Left ventricle myocardium superior (tissue), 1 donor: ENCODE results near the gene ARHGAP15. TPM values are rescaled to one million over a fixed set of nuclear protein-coding genes. Genes with fewer than 3 reads are reported as not detected.

Experiments used
- ATAC-seq: fragments of 200-7000 bp; cut with Tn5 transposase; one replicate; pipeline ENCODE4 v1.9.1; 2020; ENCODE audit warnings: mild to moderate bottlenecking, moderate library complexity
- DNase-seq: peaks from one replicate; pipeline ENCODE4 v3.0.0-alpha.2; 2020
- intact Hi-C: fragments of 100-400 bp; cut with micrococcal nuclease; formaldehyde crosslinking; loops from one replicate; pipeline ENCODE4 v1.11.0; 2022
- total RNA-seq: library from RNA; stranded (reverse); fragmentation: NEBNext Ultra II Directional; extraction: Animal tissue kit (Norgen Biotek cat#: 25700); gene quantifications from one replicate; pipeline ENCODE4 v1.2.1, GENCODE V29; 2021
- donor health status: DM: no; HTN: yes; CAD: no; lungs with severe emphysema.

Gene ARHGAP15
- total RNA-seq, 1 donor from 2014 or later, result 4.2 TPM

GRCh38 chr2:143730953-143731260 lies 601.7 kb downstream of the ARHGAP15 start:
- ATAC-seq (no peak), DNase-seq (no peak)
- intact Hi-C loops, result no loop called here

GRCh38 chr2:143732076-143732475 lies 602.9 kb downstream of the ARHGAP15 start:
- no peak for ATAC-seq
- intact Hi-C loops, result no loop called here

GRCh38 chr2:143732871-143733270 lies 603.7 kb downstream of the ARHGAP15 start:
- ATAC-seq (no peak), DNase-seq (no peak)
- intact Hi-C loops, result no loop called here

More at GRCh38 chr2:143732076-143732475, 602.9 kb downstream of the ARHGAP15 start:
- DNase-seq, result no peak

- ATAC-seq (no peak), DNase-seq (no peak)
- intact Hi-C loops, result no loop called here
Measured at GRCh38 chr2:143734507-143734906, 605.3 kb downstream of the ARHGAP15 start.

DNA sequence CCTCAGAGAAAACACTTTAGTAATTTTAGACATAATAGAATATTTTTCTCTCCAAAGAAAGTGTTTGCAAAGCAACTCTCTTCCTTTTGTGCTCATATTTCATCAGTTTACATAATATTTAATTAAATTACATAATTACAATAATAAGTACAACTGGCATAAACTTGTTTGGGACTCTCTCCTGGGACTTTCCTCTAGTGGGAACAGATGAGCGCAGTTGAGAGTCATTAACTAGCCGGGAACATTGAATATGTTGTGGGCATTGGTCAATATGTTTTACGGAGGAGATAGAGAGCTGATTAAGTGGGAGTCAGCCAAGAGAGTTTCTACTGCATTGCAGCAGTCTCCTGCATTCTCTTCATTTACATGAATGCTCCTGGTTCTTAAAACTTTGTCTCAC lies 607.7 kb downstream of the ARHGAP15 start:
- DNase-seq (no peak), ATAC-seq (no peak)
- intact Hi-C loops, result no loop called here

DNA sequence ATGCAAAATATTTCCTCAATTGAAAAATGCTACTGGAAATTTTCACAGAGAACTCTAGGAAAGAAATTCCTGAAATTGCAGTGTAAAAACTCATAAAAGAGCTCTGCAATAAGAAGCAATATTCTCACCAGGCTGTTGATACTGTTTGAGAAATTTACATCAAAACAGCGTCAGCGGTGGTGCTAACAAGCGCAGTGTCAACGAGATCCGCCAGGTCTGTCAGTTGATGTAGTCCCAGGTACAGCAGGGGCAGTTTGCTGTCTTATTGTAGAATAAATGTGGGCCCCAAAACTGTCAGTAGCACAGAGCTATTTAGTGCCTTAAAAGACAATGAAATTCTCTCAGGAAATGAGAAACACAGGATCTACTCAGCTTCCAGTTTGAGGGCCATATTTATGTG lies 611.2 kb downstream of the ARHGAP15 start:
- intact Hi-C loops, result no loop called here
- DNase-seq, result no peak
- ATAC-seq, result no peak

- intact Hi-C loops, result no loop called here
- DNase-seq (no peak), ATAC-seq (no peak)
Measured at GRCh38 chr2:143741205-143741604, 612.0 kb downstream of the ARHGAP15 start.

- no peak for DNase-seq
- intact Hi-C loops, result no loop called here
Measured at GRCh38 chr2:143742581-143742980, 613.4 kb downstream of the ARHGAP15 start.

DNA sequence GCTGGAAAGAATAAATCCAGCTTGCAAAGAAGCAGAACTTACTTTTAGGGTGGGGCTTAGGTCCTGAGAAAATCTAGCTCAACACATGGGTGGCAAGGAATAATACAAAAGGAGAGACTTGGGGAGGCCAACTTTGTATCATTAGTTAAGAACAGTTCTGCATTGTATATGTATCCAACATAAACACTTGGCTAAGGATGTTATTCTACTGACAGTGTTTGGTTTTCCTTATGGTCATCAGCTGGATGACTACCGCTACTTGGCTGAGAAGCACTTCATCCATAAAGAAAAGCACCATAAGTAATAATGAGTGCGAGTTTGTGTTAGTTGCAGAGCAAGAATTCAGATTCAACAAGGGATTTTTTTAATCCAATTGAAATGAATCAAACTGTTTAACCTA lies 614.9 kb downstream of the ARHGAP15 start:
- intact Hi-C loops, result no loop called here
- ATAC-seq, result no peak
- no peak for DNase-seq

More at GRCh38 chr2:143742581-143742980, 613.4 kb downstream of the ARHGAP15 start:
- ATAC-seq, result no peak

- ATAC-seq (no peak), DNase-seq (no peak)
- intact Hi-C loops, result no loop called here
Measured at GRCh38 chr2:143745060-143745459, 615.8 kb downstream of the ARHGAP15 start.

- DNase-seq (no peak), ATAC-seq (no peak)
- intact Hi-C loops, result no loop called here
Measured at GRCh38 chr2:143754742-143755141, 625.5 kb downstream of the ARHGAP15 start.

DNA sequence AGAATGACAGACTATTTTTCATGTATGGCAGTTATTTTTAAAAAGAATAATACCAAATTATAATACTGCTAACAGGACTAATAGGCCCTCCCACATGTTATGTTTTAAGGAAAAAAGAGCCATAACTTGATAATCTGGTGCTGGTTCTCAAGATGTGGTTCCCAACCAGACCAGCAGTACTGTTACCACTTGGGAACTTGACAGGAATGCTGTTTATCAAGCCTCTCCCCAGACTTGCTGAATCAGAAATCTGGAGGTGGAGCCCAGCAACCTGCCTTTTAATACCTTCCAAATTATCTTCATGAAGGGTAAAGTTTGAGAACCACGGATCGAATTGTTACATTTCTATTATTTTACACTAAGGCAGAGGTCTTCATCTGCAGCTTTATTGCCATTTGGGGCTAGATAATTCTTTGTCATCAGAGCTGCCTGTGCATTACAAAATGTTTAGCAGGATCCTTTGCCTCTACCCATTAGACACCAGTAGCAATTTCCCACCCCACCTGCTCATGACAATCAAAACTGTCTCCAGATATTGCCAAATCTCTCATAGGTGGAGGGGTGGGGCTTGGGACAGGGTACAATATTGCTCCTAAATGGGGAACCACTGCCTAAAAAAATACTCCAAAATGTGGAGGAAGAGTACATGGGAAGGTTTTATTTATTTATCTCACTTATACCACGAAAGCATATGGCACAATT lies 629.6 kb downstream of the ARHGAP15 start:
- DNase-seq, result no peak
- no peak for ATAC-seq
- intact Hi-C loops, result no loop called here

GRCh38 chr2:143759455-143759854 lies 630.2 kb downstream of the ARHGAP15 start:
- no peak for DNase-seq
- no peak for ATAC-seq
- intact Hi-C loops, result no loop called here

GRCh38 chr2:143762176-143762928 lies 633.1 kb downstream of the ARHGAP15 start:
- ATAC-seq (no peak), DNase-seq (no peak)
- intact Hi-C loops, result no loop called here

DNA sequence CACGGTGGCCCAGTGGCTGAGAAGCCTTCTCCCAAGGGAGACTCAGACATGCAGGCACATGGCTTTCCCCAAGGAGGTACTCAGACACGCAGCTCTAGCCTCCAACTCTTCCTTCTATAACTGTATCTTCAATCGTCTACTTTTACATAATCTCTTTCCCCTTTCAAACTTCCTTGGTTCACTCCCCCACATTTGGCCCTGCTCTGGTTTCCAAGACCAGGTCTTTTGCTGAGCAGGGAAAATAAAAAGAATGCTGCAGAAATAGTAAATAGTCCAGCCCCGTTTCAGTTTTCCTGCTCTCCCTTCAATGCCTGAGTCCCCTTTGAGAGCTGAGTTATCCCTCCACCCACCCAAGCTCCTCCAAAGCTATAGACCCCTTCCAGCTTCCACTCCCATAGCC lies 635.0 kb downstream of the ARHGAP15 start:
- ATAC-seq, result no peak
- intact Hi-C loops, result no loop called here

GRCh38 chr2:143764706-143765105 lies 635.5 kb downstream of the ARHGAP15 start:
- DNase-seq, result no peak
- intact Hi-C loops, result no loop called here
- no peak for ATAC-seq

More for the DNA sequence above, 635.0 kb downstream of the ARHGAP15 start:
- DNase-seq, result no peak

DNA sequence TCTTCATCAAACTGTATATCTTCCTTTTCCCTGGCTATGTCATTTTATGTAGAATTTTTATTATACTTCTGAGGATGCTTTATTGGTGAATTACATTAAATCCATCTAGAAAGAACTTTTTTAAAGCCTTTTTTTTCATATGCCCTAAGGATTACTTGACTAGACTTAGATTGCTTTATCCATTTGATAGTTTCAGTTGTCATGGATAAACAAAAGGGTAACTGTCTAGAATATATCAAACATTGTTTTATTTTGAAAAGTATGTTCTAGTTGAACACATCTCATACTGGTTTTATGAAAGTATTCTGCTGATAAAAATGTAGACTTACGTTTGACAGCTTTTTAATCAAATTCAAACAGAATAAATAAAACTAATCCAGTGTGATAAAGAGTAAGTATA lies 639.8 kb downstream of the ARHGAP15 start:
- no peak for DNase-seq
- intact Hi-C loops, result no loop called here
- ATAC-seq, result no peak

DNA sequence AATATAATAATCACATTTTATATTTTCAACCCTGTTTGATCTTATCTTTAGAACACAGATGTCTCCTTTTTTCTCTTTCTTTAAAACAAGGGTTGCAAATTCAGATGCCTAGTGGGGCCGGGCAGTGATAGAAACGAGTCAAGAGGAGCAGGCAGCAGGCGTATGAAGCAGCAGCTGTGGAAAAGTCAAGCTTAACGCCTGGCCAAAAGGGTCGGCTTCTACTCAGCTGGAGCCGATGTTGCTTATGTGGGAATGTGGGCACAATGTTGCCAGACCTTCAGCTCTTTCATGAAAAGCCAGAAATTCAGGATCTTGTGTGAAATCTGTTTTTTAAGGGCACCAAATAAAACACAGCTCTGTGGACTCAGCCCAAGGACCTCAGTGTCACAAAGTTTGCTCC lies 642.7 kb downstream of the ARHGAP15 start:
- DNase-seq (no peak), ATAC-seq (no peak)
- intact Hi-C loops, result no loop called here

GRCh38 chr2:143776526-143777297 lies 647.5 kb downstream of the ARHGAP15 start:
- ATAC-seq (no peak), DNase-seq (no peak)
- intact Hi-C loops, result no loop called here

DNA sequence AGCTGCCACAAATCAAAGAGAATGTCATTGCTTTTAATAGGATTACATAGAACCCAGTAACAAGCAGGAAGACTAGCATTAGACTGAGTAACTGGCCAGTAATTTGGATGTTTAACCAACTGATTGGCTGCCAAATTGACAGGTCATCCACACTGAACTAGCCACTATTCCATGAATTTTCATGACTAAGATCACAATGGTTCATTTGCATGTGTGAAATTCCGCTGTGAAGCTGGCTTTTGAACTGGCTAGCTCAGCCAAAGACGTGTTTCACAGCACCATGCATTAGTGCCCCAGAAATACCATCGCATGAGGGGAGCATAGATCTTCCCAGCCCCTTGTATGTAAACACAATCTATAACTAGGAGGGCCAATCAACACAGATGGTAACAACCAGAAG lies 649.8 kb downstream of the ARHGAP15 start:
- intact Hi-C loops, result no loop called here
- ATAC-seq (no peak), DNase-seq (no peak)
